K562 (cell line): ENCODE results near the gene MOB1B. TPM values are rescaled to one million over a fixed set of nuclear protein-coding genes. Genes with fewer than 3 reads are reported as not detected.

Source experiments
- CREM ChIP-seq: IDR thresholded peaks from 2 replicates; pipeline ENCODE4 v1.6.1; 2014; ENCODE audit warnings: antibody characterized with exemption, low read depth
- DEAF1 ChIP-seq: fragments of 450-650 bp; formaldehyde crosslinking; IDR thresholded peaks from 2 replicates; pipeline ENCODE4 v1.4.0; 2020; ENCODE audit warnings: mild to moderate bottlenecking, moderate library complexity
- GTF2E2 ChIP-seq: fragments of 200-800 bp; sonication (Bioruptor generic); IDR thresholded peaks from 2 replicates; pipeline ENCODE4 v1.6.1; 2016; ENCODE audit warnings: missing genetic modification characterization, missing compliant biosample characterization
- MAFK ChIP-seq: IDR thresholded peaks from 2 replicates; pipeline ENCODE4 v1.6.1; 2011; ENCODE audit warnings: low read length, improper control_type of control experiment
- MED1 ChIP-seq: sonication (generic); formaldehyde crosslinking; IDR thresholded peaks from 2 replicates; pipeline ENCODE4 v1.8.1; 2023; ENCODE audit warnings: missing genetic modification reagents, borderline replicate concordance
- MGA ChIP-seq: fragments of 450-650 bp; IDR thresholded peaks from 2 replicates; pipeline ENCODE4 v1.6.1; 2016; ENCODE audit warnings: mild to moderate bottlenecking, moderate library complexity
- MLLT1 ChIP-seq, 2 experiments: fragments of 450-650 bp; IDR thresholded peaks; 2 replicates each; pipeline ENCODE4 v1.6.1; 2016
- NR3C1 ChIP-seq: sonication (generic); formaldehyde crosslinking; IDR thresholded peaks from 2 replicates; pipeline ENCODE4 v1.8.1; 2022; ENCODE audit warnings: missing genetic modification reagents
- SMAD4 ChIP-seq: fragments of 250-450 bp; sonication (Bioruptor Pico); conservative IDR thresholded peaks from 2 replicates; pipeline ENCODE4 v1.8.0; 2021; ENCODE audit warnings: inconsistent platforms, mild to moderate bottlenecking, moderate library complexity
- TAF15 ChIP-seq: fragments of 200-400 bp; formaldehyde crosslinking; IDR thresholded peaks from 2 replicates; pipeline ENCODE4 v1.6.1; 2017; ENCODE audit warnings: mild to moderate bottlenecking, low read depth, low read length, moderate library complexity
- ZNF398 ChIP-seq: fragments of 250-450 bp; sonication (Bioruptor Pico); IDR thresholded peaks from 2 replicates; pipeline ENCODE4 v1.8.0; 2021; ENCODE audit warnings: moderate library complexity, mild to moderate bottlenecking, inconsistent platforms
- polyA plus RNA-seq, 8 experiments: library from polyadenylated mRNA; depleted of rRNA in 4 of 8; stranded (reverse) in 5 of 8; unstranded in 3 of 8; fragments of >200 nt; fragmentation: Nextera tagmentation in 2 of 8; fragmentation: Illumina TruSeq in 1 of 8; extraction: Ambion mirVana in 2 of 8; extraction: Trizol in 1 of 8; gene quantifications; 2 replicates each; pipeline versions ENCODE4 v1.2.1 to v1.2.3, GENCODE V29; 2011 to 2014; ENCODE audit warnings: inconsistent platforms in 1 of 8, missing spikeins in 1 of 8
- total RNA-seq, 7 experiments: library from RNA; depleted of rRNA in 6 of 7; stranded (reverse); fragments of >200 nt in 6 of 7; fragmentation: Illumina TruSeq in 2 of 7; extraction: Trizol in 2 of 7; gene quantifications; 2 replicates each; pipeline versions ENCODE4 v1.2.1 to v1.2.3, GENCODE V29; 2011 to 2021; ENCODE audit warnings: low replicate concordance in 1 of 7

The MOB1B gene
- total and polyA plus RNA-seq, 9 of the 15 experiments (the other 6 are each of a cell fraction or from before 2014, with no cell fraction given), result 8.4 to 37.8 (median 19.0) TPM

- TF ChIP-seq MGA, result peak; percentile 33; the same call in 1 of the 2 replicates
- TF ChIP-seq MLLT1 (IDR thresholded peaks at IDR 0.05), result peak; percentile 69 to 82; a peak in 3 of 4 replicates
- TF ChIP-seq ZNF398 (CRISPR knock-in tag), result 0 out of 2 replicates have a peak, but pooled peaks have one; percentile 30
- TF ChIP-seq NR3C1, result no peak
- TF ChIP-seq SMAD4, result peak; percentile 99
- TF ChIP-seq MAFK, result no peak
- no peak for TF ChIP-seq TAF15
- TF ChIP-seq MED1, result no peak
- peak; percentile 96 for TF ChIP-seq CREM
- TF ChIP-seq DEAF1, result no peak
- no peak for TF ChIP-seq GTF2E2
These were observed 1.1 kb downstream of the MOB1B start (continued) for GRCh38 chr4:70903291-70903603.
